HCT116 (cell line): ENCODE measurements around the gene DCHS1. TPM values are rescaled to one million over a fixed set of nuclear protein-coding genes. Genes with fewer than 3 reads are reported as not detected.

Source experiments
- ATAC-seq: fragments of 200-7000 bp; cut with Tn5 transposase; 2 replicates; pipeline ENCODE4 v1.9.1; 2020; ENCODE audit warnings: mild to moderate bottlenecking, moderate library complexity
- BruUV-seq: library from RNA; stranded (reverse); fragments of 400-500 nt; replicated peaks from 2 replicates; lab custom pipeline; 2021; lab: Mats Ljungman, UMichigan
- CTCF ChIA-PET: fragments of 300-600 bp; sonication (Branson Sonifier 250); formaldehyde crosslinking; loops from one replicate; lab custom pipeline; 2021; ENCODE audit warnings: antibody characterized with exemption; lab: Charles Lee
- POLR2A ChIA-PET: fragments of 300-600, 350-600 bp; sonication (Branson Sonifier 250); formaldehyde crosslinking; loops from one replicate; lab custom pipeline; 2021; ENCODE audit warnings: antibody characterized with exemption; lab: Charles Lee
- RAD21 ChIA-PET, 2 experiments: fragments of 300-600 bp; sonication (Branson Sonifier 250); formaldehyde crosslinking; loops; one replicate each; lab custom pipeline; 2023; ENCODE audit warnings: low total read pairs in 2 of 2; ENCODE audit not compliant: uncharacterized antibody in 2 of 2, unreplicated experiment in 2 of 2, low non-redundant PET in 1 of 2; lab: Charles Lee
- DNase-seq: peaks from one replicate; pipeline ENCODE4 v3.0.0-alpha.2; 2010; ENCODE audit warnings: low read depth, low spot score
- H2AFZ ChIP-seq: fragments of 200-600 bp; shearing (Covaris generic), sonication (generic); 2 replicates; pipeline ENCODE4 v1.6.1; 2017; ENCODE audit warnings: low read depth, mixed run types, mixed read lengths, antibody characterized with exemption, low read length; ENCODE audit not compliant: poor library complexity, severe bottlenecking
- H3K27ac ChIP-seq: 2 replicates; pipeline ENCODE4 v1.5.1; 2012; ENCODE audit warnings: low read depth, low read length
- H3K27me3 ChIP-seq: fragments of 200-600 bp; sonication (generic); 2 replicates; pipeline ENCODE4 v1.6.1; 2016; ENCODE audit warnings: mixed run types, low read length, mixed read lengths; ENCODE audit not compliant: insufficient read depth
- H3K36me3 ChIP-seq, 2 experiments: fragments of 200-500 bp in 1 of 2; fragments of 200-600 bp in 1 of 2; sonication (Bioruptor generic) in 1 of 2; sonication (generic) in 1 of 2; 2 replicates each; pipeline versions ENCODE4 v1.5.1 to v1.6.1; 2014 to 2016; ENCODE audit warnings: low read length in 2 of 2, inconsistent platforms in 1 of 2, mixed read lengths in 1 of 2, mixed run types in 1 of 2; ENCODE audit not compliant: insufficient read depth in 2 of 2, control insufficient read depth in 1 of 2
- H3K4me1 ChIP-seq, 2 experiments: fragments of 200-600 bp in 1 of 2; sonication (generic) in 1 of 2; 2 replicates each; pipeline versions ENCODE4 v1.5.1 to v1.6.1; 2012 to 2017; ENCODE audit warnings: low read length in 2 of 2, inconsistent platforms in 1 of 2, mild to moderate bottlenecking in 1 of 2, mixed read lengths in 1 of 2, mixed run types in 1 of 2, moderate library complexity in 1 of 2; ENCODE audit not compliant: insufficient read depth in 2 of 2, control insufficient read depth in 1 of 2
- H3K4me2 ChIP-seq: fragments of 200-600 bp; sonication (generic); 2 replicates; pipeline ENCODE4 v1.6.1; 2017; ENCODE audit warnings: mixed run types, low read length, mixed read lengths
- H3K4me3 ChIP-seq, 2 experiments: fragments of 200-600 bp in 1 of 2; sonication (generic) in 1 of 2; replicated peaks in 1 of 2; 2 replicates each; pipeline ENCODE4 v1.5.1; 2011 to 2016; ENCODE audit warnings: low read length in 2 of 2, control low read depth in 1 of 2, low read depth in 1 of 2, mild to moderate bottlenecking in 1 of 2, mixed read lengths in 1 of 2, mixed run types in 1 of 2
- H3K79me2 ChIP-seq: fragments of 200-600 bp; sonication (generic); 2 replicates; pipeline ENCODE4 v1.6.1; 2017; ENCODE audit warnings: mild to moderate bottlenecking, mixed run types, low read length, moderate library complexity, mixed read lengths; ENCODE audit not compliant: insufficient read depth
- H3K9ac ChIP-seq: fragments of 200-600 bp; sonication (generic); 2 replicates; pipeline ENCODE4 v1.6.1; 2016; ENCODE audit warnings: low read length, mixed read lengths
- H3K9me2 ChIP-seq: fragments of 200-600 bp; sonication (generic), shearing (Covaris generic); 2 replicates; pipeline ENCODE4 v1.6.1; 2017; ENCODE audit warnings: mixed run types, mild to moderate bottlenecking, moderate library complexity; ENCODE audit not compliant: insufficient read depth
- H3K9me3 ChIP-seq, 2 experiments: fragments of 200-500 bp in 1 of 2; fragments of 200-600 bp in 1 of 2; sonication (Bioruptor generic) in 1 of 2; sonication (generic) in 1 of 2; 2 replicates each; pipeline ENCODE4 v1.6.1; 2014 to 2017; ENCODE audit warnings: low read length in 2 of 2, mixed read lengths in 2 of 2, inconsistent platforms in 1 of 2, low read depth in 1 of 2, mild to moderate bottlenecking in 1 of 2, mixed run types in 1 of 2, moderate library complexity in 1 of 2; ENCODE audit not compliant: control insufficient read depth in 1 of 2, insufficient read depth in 1 of 2
- H4K20me1 ChIP-seq: fragments of 200-600 bp; sonication (generic), shearing (Covaris generic); 2 replicates; pipeline ENCODE4 v1.6.1; 2017; ENCODE audit warnings: mixed run types, mild to moderate bottlenecking, moderate library complexity; ENCODE audit not compliant: insufficient read depth
- CBX3 ChIP-seq: IDR thresholded peaks from 2 replicates; pipeline ENCODE4 v1.6.1; 2012; ENCODE audit warnings: low read depth
- CEBPB ChIP-seq: IDR thresholded peaks from 2 replicates; pipeline ENCODE4 v1.6.1; 2012; ENCODE audit warnings: low read depth
- ELF1 ChIP-seq: IDR thresholded peaks from 2 replicates; pipeline ENCODE4 v1.6.1; 2012; ENCODE audit warnings: low read depth, borderline replicate concordance
- EZH2 ChIP-seq: fragments of 200-600 bp; sonication (generic); IDR thresholded peaks from 2 replicates; pipeline ENCODE4 v1.6.1; 2017; ENCODE audit warnings: antibody characterized with exemption, mixed run types
- JUND ChIP-seq: IDR thresholded peaks from 2 replicates; pipeline ENCODE4 v1.6.1; 2012
- POLR2AphosphoS5 ChIP-seq: IDR thresholded peaks from 2 replicates; pipeline ENCODE4 v1.6.1; 2011; ENCODE audit warnings: mild to moderate bottlenecking, low read depth, low read length, moderate library complexity
- RAD21 ChIP-seq: IDR thresholded peaks from 2 replicates; pipeline ENCODE4 v1.6.1; 2012; ENCODE audit warnings: low read depth, mild to moderate bottlenecking
- SIN3A ChIP-seq: IDR thresholded peaks from 2 replicates; pipeline ENCODE4 v1.6.1; 2012; ENCODE audit warnings: low read depth
- SP1 ChIP-seq: IDR thresholded peaks from 2 replicates; pipeline ENCODE4 v1.6.1; 2012; ENCODE audit warnings: low read depth
- TCF7L2 ChIP-seq: IDR thresholded peaks from 2 replicates; pipeline ENCODE4 v1.7.0; 2011; ENCODE audit warnings: borderline replicate concordance, inconsistent platforms; ENCODE audit not compliant: insufficient read depth, insufficient read length; ENCODE audit errors: extremely low read depth
- ZFX ChIP-seq: fragments of 450-650 bp; IDR thresholded peaks from 2 replicates; pipeline ENCODE4 v1.6.1; 2017
- intact Hi-C: fragments of 100-400 bp; cut with micrococcal nuclease; formaldehyde crosslinking; loops from 2 replicates; pipeline ENCODE4 v1.10.0; 2022
- total RNA-seq: library from RNA; stranded (reverse); gene quantifications from one replicate; pipeline ENCODE4 v1.2.1, GENCODE V29; 2021; ENCODE audit not compliant: unreplicated experiment
- TF ChIP-seq, protein P1 (sequence below), 3 experiments: fragments of 200-600 bp in 1 of 3; sonication (generic) in 1 of 3; IDR thresholded peaks in 2 of 3; conservative IDR thresholded peaks in 1 of 3; 2 replicates each; pipeline ENCODE4 v1.5.1; 2012 to 2017; ENCODE audit warnings: low read depth in 2 of 3, low read length in 2 of 3, antibody characterized with exemption in 1 of 3, borderline replicate concordance in 1 of 3, control low read depth in 1 of 3, mild to moderate bottlenecking in 1 of 3, mixed read lengths in 1 of 3, mixed run types in 1 of 3, moderate library complexity in 1 of 3; ENCODE audit not compliant: insufficient read depth in 1 of 3
- TF ChIP-seq, protein P2 (sequence below): IDR thresholded peaks from 2 replicates; pipeline ENCODE4 v1.6.1; 2011; ENCODE audit warnings: mild to moderate bottlenecking, low read length, moderate library complexity; ENCODE audit not compliant: insufficient replicate concordance; ENCODE audit errors: extremely low read depth
- TF ChIP-seq, protein P3 (sequence below): IDR thresholded peaks from 2 replicates; pipeline ENCODE4 v1.6.1; 2012

Gene DCHS1
- total RNA-seq, 1 experiment from 2014 or later, result 0.30 TPM

DNA sequence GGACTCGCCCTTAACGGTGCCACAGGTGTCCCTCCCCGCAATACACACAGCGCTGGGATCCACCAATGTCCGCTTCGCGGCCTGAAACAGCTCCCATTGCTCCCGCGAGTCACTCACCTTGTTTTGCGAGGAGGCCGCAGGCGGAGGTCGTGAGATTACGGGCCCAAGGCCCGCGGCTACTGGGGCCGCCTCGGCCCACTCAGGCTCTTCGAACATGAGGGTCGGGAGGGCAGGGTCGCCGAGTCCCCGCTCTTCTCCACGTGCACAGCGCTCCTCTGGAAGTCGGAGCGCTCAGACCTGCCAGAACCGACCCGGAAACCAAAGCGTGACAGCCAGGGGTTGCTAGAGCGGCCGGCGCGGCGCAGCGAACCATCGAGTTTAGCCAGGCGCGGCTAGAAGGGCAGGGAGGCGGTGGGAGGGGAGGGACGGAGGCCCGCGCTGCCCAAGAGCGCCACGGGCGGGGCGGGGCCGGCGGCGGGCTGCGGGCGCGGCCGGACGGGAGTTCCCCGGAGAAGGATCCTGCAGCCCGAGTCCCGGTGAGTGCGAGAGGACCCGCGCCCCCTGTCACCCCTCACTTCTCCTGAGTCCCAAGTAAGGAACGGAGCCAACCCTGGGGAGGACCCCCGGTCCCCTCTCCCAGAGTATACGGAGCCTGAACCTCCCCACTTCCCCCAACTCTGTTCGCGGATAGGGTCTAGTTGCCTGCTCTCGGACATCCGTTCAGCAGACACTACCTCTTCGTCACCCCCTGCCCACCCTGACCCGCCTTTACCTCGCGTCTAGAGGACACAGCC, 52.1 kb downstream of the DCHS1 start, which contains the start of the genes ILK and RRP8 (continued):
- TF ChIP-seq, protein P1, sequence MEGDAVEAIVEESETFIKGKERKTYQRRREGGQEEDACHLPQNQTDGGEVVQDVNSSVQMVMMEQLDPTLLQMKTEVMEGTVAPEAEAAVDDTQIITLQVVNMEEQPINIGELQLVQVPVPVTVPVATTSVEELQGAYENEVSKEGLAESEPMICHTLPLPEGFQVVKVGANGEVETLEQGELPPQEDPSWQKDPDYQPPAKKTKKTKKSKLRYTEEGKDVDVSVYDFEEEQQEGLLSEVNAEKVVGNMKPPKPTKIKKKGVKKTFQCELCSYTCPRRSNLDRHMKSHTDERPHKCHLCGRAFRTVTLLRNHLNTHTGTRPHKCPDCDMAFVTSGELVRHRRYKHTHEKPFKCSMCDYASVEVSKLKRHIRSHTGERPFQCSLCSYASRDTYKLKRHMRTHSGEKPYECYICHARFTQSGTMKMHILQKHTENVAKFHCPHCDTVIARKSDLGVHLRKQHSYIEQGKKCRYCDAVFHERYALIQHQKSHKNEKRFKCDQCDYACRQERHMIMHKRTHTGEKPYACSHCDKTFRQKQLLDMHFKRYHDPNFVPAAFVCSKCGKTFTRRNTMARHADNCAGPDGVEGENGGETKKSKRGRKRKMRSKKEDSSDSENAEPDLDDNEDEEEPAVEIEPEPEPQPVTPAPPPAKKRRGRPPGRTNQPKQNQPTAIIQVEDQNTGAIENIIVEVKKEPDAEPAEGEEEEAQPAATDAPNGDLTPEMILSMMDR (IDR thresholded peaks at IDR 0.05 in 2 of 3, conservative IDR thresholded peaks at IDR 0.05 in 1 of 3; ENCODE audit: borderline replicate concordance in 1 of 3, insufficient read depth in 1 of 3, low read depth in 2 of 3, low read length in 2 of 3), result no peak

DNA sequence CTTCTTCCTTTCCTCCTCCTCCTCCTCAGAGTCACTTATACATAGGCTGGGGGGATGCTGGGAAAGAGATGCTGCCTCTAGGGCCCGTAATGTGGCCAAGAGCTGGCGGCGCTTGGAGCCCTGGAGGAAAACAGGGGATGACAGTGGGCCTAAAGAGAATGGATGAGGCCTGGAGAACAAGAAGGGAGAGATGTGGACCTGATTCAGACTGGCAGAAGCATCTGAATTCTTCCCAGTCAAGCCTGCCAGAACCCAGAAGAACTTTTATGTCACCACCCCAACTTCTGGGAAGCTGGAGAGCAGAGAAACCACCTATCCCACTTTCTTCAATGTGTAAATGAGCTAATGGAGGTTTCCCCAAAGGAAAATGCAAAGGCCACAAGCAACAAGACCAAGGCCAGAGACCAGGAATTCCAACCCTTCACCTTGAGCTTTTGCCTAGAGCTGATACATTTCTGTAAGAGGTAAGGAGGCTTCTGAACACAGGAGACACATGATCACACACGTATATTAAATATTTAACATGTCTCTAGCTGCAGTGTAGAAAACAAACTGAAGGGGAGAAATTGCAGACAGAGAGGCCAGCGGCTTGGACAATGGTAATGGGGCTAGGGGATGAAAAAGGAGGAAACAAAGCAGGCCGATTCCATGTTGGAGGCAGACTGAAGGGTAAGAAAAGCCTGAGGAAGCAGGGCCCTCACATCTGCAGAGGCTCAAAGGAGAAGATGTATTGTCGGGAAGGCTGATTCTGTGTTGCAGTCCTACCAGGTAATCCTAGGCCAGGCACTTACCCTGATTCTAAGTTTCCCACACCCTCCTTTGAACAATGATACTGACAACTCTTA, 53.3 kb downstream of the DCHS1 start:
- H3K27ac ChIP-seq, result peak overlapping the region; percentile 66; the same call in 1 of the 2 replicates
- no peaks in the 10 kb centered on the region for H3K9me2 ChIP-seq
- no peaks in the 10 kb centered on the region for H3K27me3 ChIP-seq
- peak overlapping the region; percentile 88 for H3K4me2 ChIP-seq
- ATAC-seq (no peak), DNase-seq (no peak)
- no peaks in the 10 kb centered on the region for H4K20me1 ChIP-seq
- H3K79me2 ChIP-seq, result peaks cover 92% of the 10 kb centered on the region
- no peak overlapping the region for H2AFZ ChIP-seq
- ChIA-PET RAD21 (no interaction called here), POLR2A (no interaction called here), CTCF (interaction anchor here (1.7 kb wide), 1 partner anchor 66 kb away, joined by 3 read pairs; no protein-coding TSS in a partner anchor)
- H3K9me3 ChIP-seq, result no peaks in the 10 kb centered on the region
- intact Hi-C loops, result loop anchor here (5.0 kb wide), 1 partner anchor 70 kb away; no protein-coding TSS in a partner anchor
- peaks cover 17 to 42% of the 10 kb centered on the region in 2 experiments; a peak in 3 of 4 replicates for H3K36me3 ChIP-seq
- no TSS peak for BruUV-seq
- peaks cover 18 to 37% of the 10 kb centered on the region in 2 experiments for H3K4me1 ChIP-seq
- peak overlapping the region; percentile 81 to 96 for H3K4me3 ChIP-seq
- peak overlapping the region; percentile 90 for H3K9ac ChIP-seq
- TF ChIP-seq CBX3 (no peak), SP1 (no peak), POLR2AphosphoS5 (no peak), EZH2 (no peak), SIN3A (no peak), JUND (no peak), CEBPB (no peak), ELF1 (no peak), ZFX (no peak), RAD21 (no peak), TCF7L2 (no peak)
- TF ChIP-seq, protein P2, sequence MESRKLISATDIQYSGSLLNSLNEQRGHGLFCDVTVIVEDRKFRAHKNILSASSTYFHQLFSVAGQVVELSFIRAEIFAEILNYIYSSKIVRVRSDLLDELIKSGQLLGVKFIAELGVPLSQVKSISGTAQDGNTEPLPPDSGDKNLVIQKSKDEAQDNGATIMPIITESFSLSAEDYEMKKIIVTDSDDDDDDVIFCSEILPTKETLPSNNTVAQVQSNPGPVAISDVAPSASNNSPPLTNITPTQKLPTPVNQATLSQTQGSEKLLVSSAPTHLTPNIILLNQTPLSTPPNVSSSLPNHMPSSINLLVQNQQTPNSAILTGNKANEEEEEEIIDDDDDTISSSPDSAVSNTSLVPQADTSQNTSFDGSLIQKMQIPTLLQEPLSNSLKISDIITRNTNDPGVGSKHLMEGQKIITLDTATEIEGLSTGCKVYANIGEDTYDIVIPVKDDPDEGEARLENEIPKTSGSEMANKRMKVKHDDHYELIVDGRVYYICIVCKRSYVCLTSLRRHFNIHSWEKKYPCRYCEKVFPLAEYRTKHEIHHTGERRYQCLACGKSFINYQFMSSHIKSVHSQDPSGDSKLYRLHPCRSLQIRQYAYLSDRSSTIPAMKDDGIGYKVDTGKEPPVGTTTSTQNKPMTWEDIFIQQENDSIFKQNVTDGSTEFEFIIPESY, result no peak
- TF ChIP-seq, protein P1 (IDR thresholded peaks at IDR 0.05 in 2 of 3, conservative IDR thresholded peaks at IDR 0.05 in 1 of 3; ENCODE audit: borderline replicate concordance in 1 of 3, insufficient read depth in 1 of 3, low read depth in 2 of 3, low read length in 2 of 3), result no peak
- TF ChIP-seq, protein P3, sequence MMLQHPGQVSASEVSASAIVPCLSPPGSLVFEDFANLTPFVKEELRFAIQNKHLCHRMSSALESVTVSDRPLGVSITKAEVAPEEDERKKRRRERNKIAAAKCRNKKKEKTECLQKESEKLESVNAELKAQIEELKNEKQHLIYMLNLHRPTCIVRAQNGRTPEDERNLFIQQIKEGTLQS, result no peak
